Liver (tissue), 3 donors: ENCODE measurements around the gene CHRNA7.

ENCODE experiments used
- RAD21 ChIP-seq, 2 donors: IDR thresholded peaks; 2 replicates each; pipeline ENCODE4 v1.6.1; 2016; ENCODE audit warnings: antibody characterized with exemption in 2 of 2, mild to moderate bottlenecking in 2 of 2
- TF ChIP-seq, protein P1 (sequence below): fragments of 150-350 bp; IDR thresholded peaks from 2 replicates; pipeline ENCODE4 v1.5.1; 2017; ENCODE audit warnings: improper control_type of control experiment, low read depth, low read length; ENCODE audit not compliant: missing input control
- TF ChIP-seq, protein P2 (sequence below): IDR thresholded peaks from 2 replicates; pipeline ENCODE4 v1.6.1; 2016; ENCODE audit warnings: antibody characterized with exemption
- TF ChIP-seq, protein P3 (sequence below): IDR thresholded peaks from 2 replicates; pipeline ENCODE4 v1.6.1; 2016; ENCODE audit warnings: antibody characterized with exemption, mild to moderate bottlenecking
- donor health status: healthy.
- donor health status: healthy.

DNA sequence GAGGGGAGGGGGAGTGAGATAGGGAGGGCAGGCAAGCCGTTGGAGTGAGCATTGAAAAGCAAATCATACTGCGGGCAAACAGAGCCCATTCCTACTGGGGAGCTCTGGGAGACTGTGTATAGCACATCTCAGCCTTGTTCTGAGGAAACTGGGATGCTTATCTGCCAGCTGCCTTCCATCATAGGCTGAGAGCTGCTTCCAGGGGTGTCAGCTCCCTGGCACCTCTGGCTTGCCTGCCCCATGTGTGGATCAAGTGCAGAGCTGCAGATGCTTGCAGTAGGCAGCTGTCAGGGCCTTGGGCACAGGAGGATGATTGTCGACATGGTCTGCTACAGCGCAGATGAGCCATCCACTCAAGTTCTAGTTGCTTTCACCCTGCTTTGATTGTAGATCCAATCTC, 86.8 kb downstream of the CHRNA7 start:
- TF ChIP-seq, protein P1, sequence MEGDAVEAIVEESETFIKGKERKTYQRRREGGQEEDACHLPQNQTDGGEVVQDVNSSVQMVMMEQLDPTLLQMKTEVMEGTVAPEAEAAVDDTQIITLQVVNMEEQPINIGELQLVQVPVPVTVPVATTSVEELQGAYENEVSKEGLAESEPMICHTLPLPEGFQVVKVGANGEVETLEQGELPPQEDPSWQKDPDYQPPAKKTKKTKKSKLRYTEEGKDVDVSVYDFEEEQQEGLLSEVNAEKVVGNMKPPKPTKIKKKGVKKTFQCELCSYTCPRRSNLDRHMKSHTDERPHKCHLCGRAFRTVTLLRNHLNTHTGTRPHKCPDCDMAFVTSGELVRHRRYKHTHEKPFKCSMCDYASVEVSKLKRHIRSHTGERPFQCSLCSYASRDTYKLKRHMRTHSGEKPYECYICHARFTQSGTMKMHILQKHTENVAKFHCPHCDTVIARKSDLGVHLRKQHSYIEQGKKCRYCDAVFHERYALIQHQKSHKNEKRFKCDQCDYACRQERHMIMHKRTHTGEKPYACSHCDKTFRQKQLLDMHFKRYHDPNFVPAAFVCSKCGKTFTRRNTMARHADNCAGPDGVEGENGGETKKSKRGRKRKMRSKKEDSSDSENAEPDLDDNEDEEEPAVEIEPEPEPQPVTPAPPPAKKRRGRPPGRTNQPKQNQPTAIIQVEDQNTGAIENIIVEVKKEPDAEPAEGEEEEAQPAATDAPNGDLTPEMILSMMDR: no peak
- TF ChIP-seq RAD21 (IDR thresholded peaks at IDR 0.05): no peak
- TF ChIP-seq, protein P2, sequence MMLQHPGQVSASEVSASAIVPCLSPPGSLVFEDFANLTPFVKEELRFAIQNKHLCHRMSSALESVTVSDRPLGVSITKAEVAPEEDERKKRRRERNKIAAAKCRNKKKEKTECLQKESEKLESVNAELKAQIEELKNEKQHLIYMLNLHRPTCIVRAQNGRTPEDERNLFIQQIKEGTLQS: no peak
- TF ChIP-seq, protein P3, sequence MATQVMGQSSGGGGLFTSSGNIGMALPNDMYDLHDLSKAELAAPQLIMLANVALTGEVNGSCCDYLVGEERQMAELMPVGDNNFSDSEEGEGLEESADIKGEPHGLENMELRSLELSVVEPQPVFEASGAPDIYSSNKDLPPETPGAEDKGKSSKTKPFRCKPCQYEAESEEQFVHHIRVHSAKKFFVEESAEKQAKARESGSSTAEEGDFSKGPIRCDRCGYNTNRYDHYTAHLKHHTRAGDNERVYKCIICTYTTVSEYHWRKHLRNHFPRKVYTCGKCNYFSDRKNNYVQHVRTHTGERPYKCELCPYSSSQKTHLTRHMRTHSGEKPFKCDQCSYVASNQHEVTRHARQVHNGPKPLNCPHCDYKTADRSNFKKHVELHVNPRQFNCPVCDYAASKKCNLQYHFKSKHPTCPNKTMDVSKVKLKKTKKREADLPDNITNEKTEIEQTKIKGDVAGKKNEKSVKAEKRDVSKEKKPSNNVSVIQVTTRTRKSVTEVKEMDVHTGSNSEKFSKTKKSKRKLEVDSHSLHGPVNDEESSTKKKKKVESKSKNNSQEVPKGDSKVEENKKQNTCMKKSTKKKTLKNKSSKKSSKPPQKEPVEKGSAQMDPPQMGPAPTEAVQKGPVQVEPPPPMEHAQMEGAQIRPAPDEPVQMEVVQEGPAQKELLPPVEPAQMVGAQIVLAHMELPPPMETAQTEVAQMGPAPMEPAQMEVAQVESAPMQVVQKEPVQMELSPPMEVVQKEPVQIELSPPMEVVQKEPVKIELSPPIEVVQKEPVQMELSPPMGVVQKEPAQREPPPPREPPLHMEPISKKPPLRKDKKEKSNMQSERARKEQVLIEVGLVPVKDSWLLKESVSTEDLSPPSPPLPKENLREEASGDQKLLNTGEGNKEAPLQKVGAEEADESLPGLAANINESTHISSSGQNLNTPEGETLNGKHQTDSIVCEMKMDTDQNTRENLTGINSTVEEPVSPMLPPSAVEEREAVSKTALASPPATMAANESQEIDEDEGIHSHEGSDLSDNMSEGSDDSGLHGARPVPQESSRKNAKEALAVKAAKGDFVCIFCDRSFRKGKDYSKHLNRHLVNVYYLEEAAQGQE: no peak
